T-cell (primary cell): ENCODE measurements around the gene ALDH1L2. TPM values are rescaled to one million over a fixed set of nuclear protein-coding genes. Genes with fewer than 3 reads are reported as not detected.
A peak's percentile ranks its signal among the peaks of the same experiment; 100 is the strongest.

Experiments
- ATAC-seq, 4 experiments: fragments of 200-7000 bp in 3 of 4; fragments of 150-1000 bp in 1 of 4; cut with Tn5 transposase; replicated peaks in 1 of 4; 1 replicate in 3 of 4; 2 replicates in 1 of 4; pipeline ENCODE4 v1.10.0; 2021; ENCODE audit warnings: moderate library complexity in 3 of 4, mild to moderate bottlenecking in 2 of 4, moderate number of reproducible peaks in 1 of 4
- CTCF ChIA-PET, 2 donors: fragments of 300-600 bp; sonication (Branson Sonifier 250); formaldehyde crosslinking; loops; one replicate each; lab custom pipeline; 2022; ENCODE audit warnings: antibody characterized with exemption in 2 of 2; lab: Charles Lee
- POLR2A ChIA-PET, 2 donors: fragments of 300-600 bp; sonication (Branson Sonifier 250); formaldehyde crosslinking; loops; one replicate each; lab custom pipeline; 2022; ENCODE audit warnings: antibody characterized with exemption in 2 of 2; lab: Charles Lee
- DNase-seq, 35 experiments: peaks; one replicate each; pipeline versions ENCODE4 v3.0.0 to v3.0.0-alpha.2; 2013 to 2023
- H3K27ac ChIP-seq: one replicate; pipeline ENCODE4 v1.5.1; 2013; ENCODE audit warnings: low read length
- H3K27me3 ChIP-seq, 2 experiments: replicated peaks in 1 of 2; 1 replicate in 1 of 2; 2 replicates in 1 of 2; pipeline versions ENCODE4 v1.6.1 to v1.7.0; 2013; ENCODE audit warnings: low read length in 1 of 2, mixed read lengths in 1 of 2; ENCODE audit not compliant: control insufficient read depth in 2 of 2, insufficient read depth in 2 of 2; ENCODE audit errors: extremely low read depth in 1 of 2
- H3K36me3 ChIP-seq, 2 donors: 1 replicate in 1 of 2; 2 replicates in 1 of 2; pipeline versions ENCODE4 v1.6.1 to v1.7.0; 2013; ENCODE audit warnings: low read length in 1 of 2; ENCODE audit not compliant: control insufficient read depth in 2 of 2, insufficient read depth in 1 of 2; ENCODE audit errors: extremely low read depth in 1 of 2
- H3K4me1 ChIP-seq, 2 experiments: 1 replicate in 1 of 2; 2 replicates in 1 of 2; pipeline versions ENCODE4 v1.6.1 to v1.7.0; 2013; ENCODE audit warnings: low read length in 2 of 2, mixed read lengths in 1 of 2; ENCODE audit not compliant: insufficient read depth in 2 of 2, control insufficient read depth in 1 of 2; ENCODE audit errors: extremely low read depth in 1 of 2
- H3K4me3 ChIP-seq, 2 donors: 1 replicate in 1 of 2; 2 replicates in 1 of 2; pipeline versions ENCODE4 v1.5.1 to v1.7.0; 2013; ENCODE audit warnings: mild to moderate bottlenecking in 2 of 2, low read length in 1 of 2, moderate library complexity in 1 of 2; ENCODE audit not compliant: control insufficient read depth in 1 of 2; ENCODE audit errors: extremely low read depth in 1 of 2
- H3K9me3 ChIP-seq: 2 replicates; pipeline ENCODE4 v1.7.0; 2013
- H3K27ac Mint-ChIP-seq, 2 donors: one replicate each; pipeline ENCODE4 v1.8.0; 2020 to 2021; ENCODE audit warnings: mild to moderate bottlenecking in 2 of 2, mixed read lengths in 2 of 2
- H3K27me3 Mint-ChIP-seq, 2 donors: one replicate each; pipeline ENCODE4 v1.8.0; 2021 to 2022; ENCODE audit warnings: mixed read lengths in 2 of 2
- H3K36me3 Mint-ChIP-seq: one replicate; pipeline ENCODE4 v1.8.0; 2021; ENCODE audit warnings: mixed read lengths
- H3K4me1 Mint-ChIP-seq, 3 donors: one replicate each; pipeline ENCODE4 v1.8.0; 2020 to 2022; ENCODE audit warnings: mixed read lengths in 3 of 3, mild to moderate bottlenecking in 1 of 3
- H3K4me3 Mint-ChIP-seq, 3 donors: one replicate each; pipeline ENCODE4 v1.8.0; 2020 to 2022; ENCODE audit warnings: mild to moderate bottlenecking in 3 of 3, mixed read lengths in 3 of 3, moderate library complexity in 3 of 3
- H3K9me3 Mint-ChIP-seq, 3 donors: one replicate each; pipeline ENCODE4 v1.8.0; 2020 to 2022; ENCODE audit warnings: mixed read lengths in 3 of 3
- WGBS: methylation state at CpG from one replicate; pipeline ENCODE4 v1.1.5; 2013; ENCODE audit warnings: missing lambda C conversion rate; ENCODE audit not compliant: insufficient coverage; 5-methylcytosine and 5-hydroxymethylcytosine counted together
- total RNA-seq, 35 experiments: library from RNA in 6 of 35; stranded (reverse) in 6 of 35; fragments of 120-200 nt in 1 of 35; gene quantifications; one replicate each; pipeline versions ENCODE4 v1.2.1 to v1.2.4 and lab custom pipeline; 2013 to 2026

Gene ALDH1L2
- total RNA-seq, 5 donors from 2014 or later (not counting 1 experiment from before 2014, with no cell fraction given): 0.07 to 0.51 (median 0.16) TPM; not detected in 1

DNA sequence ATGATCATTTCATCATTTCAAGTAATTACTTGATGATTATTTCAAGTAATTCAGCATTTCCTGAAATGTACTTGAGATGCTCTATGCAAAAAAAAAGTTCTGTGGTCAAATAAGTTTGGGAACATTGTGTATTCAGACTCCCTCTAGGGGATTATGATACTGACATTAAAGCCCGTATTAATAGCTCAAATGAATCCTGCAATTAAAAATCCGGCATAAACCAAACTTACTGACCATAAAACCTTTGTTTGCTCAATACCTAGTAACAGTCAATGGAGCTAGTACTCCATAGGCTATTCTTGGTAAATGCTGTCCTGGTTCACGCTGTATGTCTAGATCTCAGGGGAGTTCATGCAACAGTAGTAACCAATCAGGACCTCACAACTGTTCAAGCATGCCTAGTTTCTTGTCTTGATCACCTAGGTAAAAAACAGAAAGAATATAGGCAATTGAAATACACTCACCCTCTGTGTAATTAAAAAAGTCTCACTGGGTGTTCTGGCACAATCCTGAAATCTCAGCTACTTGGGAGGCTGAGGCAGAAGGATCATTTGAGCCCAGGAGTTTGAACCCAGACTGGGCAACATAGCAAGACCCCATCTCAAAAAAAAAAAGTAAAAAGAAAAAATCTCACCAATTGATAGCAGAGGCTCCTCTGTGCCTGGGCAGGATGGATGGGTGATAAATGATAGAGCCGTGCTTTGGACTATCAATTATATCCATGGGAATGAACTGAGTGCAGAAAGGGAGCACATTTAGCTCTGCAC lies 14.1 kb downstream of the ALDH1L2 start:
- H3K36me3 Mint-ChIP-seq: no peaks in the 10 kb centered on the region
- no peaks in the 10 kb centered on the region for H3K36me3 ChIP-seq
- H3K9me3 ChIP-seq: no peaks in the 10 kb centered on the region
- CTCF ChIA-PET: no interaction called here
- DNase-seq: no peak
- no peak for ATAC-seq
- H3K27me3 Mint-ChIP-seq: peaks cover 6 to 17% of the 10 kb centered on the region in 2 donors
- 80% methylated on average over 2 of the region's 4 CpGs for WGBS
- no peak overlapping the region for H3K27ac Mint-ChIP-seq
- H3K9me3 Mint-ChIP-seq: no peaks in the 10 kb centered on the region
- H3K4me1 ChIP-seq: no peaks in the 10 kb centered on the region
- H3K27ac ChIP-seq: no peak overlapping the region
- no peaks in the 10 kb centered on the region for H3K4me1 Mint-ChIP-seq
- H3K27me3 ChIP-seq: peaks cover 0 to 3% of the 10 kb centered on the region in 2 experiments
- no peak overlapping the region for H3K4me3 Mint-ChIP-seq
- no peak overlapping the region for H3K4me3 ChIP-seq
- POLR2A ChIA-PET: interaction anchor here in 1 of 2 donors (0.6 kb wide), 1 partner anchor 495 kb away, joined by 3 read pairs; no protein-coding TSS in a partner anchor

DNA sequence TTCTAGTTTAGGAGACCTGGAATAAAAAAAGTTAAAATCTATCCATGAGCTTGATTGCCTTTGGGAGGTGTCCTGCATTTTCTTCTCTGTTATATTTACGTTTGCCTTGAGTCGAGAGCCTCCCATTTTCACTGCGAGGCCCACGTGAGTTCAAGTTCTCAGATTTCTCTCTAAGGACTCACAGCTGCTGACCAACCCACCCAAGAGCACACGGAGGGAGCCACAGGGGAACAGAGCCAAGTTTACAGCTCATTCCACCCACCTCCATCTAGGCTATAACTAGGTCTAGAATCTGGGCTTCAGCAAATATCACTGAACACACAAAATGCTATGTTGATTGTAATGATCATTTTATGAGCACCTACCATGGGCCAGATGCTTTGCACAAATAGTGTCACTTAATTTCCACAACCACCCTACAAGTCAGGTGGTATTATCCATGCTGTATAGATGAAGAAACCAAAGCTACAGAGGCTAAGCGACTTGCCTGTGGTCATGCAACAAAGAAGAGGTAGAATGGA lies 16.7 kb downstream of the ALDH1L2 start:
- no peaks in the 10 kb centered on the region for H3K4me1 ChIP-seq
- Mint-ChIP-seq H3K27me3 (peaks cover 6 to 16% of the 10 kb centered on the region in 2 donors), H3K27ac (no peak overlapping the region), H3K4me3 (no peak overlapping the region), H3K36me3 (no peaks in the 10 kb centered on the region), H3K4me1 (no peaks in the 10 kb centered on the region), H3K9me3 (no peaks in the 10 kb centered on the region)
- no peak for DNase-seq
- peaks cover 0 to 6% of the 10 kb centered on the region in 2 experiments for H3K27me3 ChIP-seq
- H3K9me3 ChIP-seq: no peaks in the 10 kb centered on the region
- H3K27ac ChIP-seq: no peak overlapping the region
- no peaks in the 10 kb centered on the region for H3K36me3 ChIP-seq
- 67% methylated on average over 5 of the region's 6 CpGs for WGBS
- CTCF ChIA-PET: interaction anchor here in 1 of 2 donors (0.6 kb wide), 1 partner anchor 9 kb away, joined by 3 read pairs; no protein-coding TSS in a partner anchor
- POLR2A ChIA-PET: interaction anchor here in 1 of 2 donors (0.6 kb wide), 1 partner anchor 826 kb away, joined by 4 read pairs; no protein-coding TSS in a partner anchor
- ATAC-seq: no peak
- H3K4me3 ChIP-seq: no peak overlapping the region

DNA sequence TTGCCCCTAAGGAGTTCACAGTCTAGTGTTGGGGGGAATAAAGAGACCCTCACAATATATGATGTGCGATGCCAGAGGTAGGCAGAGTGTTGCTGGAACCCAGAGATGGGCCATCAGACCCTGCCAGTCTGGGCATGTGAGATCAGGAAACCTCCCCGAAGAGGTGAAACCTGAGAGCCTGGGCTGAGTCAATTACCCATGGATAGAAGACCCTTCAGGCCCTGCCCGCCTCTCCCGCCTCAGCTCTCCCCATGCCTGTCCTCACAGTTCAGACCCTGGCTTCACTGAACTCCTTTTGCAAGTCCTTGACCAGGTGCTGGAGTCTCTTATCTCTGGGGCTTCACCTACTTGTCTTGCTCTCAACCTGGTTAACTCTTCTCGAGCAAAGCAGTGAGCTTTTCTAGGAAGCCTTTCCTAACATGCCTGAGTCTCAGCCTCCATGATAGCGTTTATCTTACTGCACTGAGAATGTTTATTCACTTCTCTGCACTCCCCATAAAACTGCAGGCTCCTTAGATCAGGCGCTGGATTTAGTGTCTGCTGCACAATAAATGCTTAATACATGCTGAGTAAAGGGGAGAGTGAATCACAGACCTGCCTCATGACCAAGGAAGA lies 19.6 kb downstream of the ALDH1L2 start:
- ChIA-PET CTCF (no interaction called here), POLR2A (no interaction called here)
- Histone ChIP-seq H3K27me3 (peaks cover 0 to 6% of the 10 kb centered on the region in 2 experiments), H3K4me1 (no peaks in the 10 kb centered on the region), H3K27ac (no peak overlapping the region), H3K4me3 (no peak overlapping the region), H3K9me3 (no peaks in the 10 kb centered on the region), H3K36me3 (no peaks in the 10 kb centered on the region)
- DNase-seq (no peak), ATAC-seq (no peak)
- peaks cover 6 to 12% of the 10 kb centered on the region in 2 donors for H3K27me3 Mint-ChIP-seq
- H3K36me3 Mint-ChIP-seq: no peaks in the 10 kb centered on the region
- WGBS: 80% methylated on average over 5 of the region's 7 CpGs
- H3K4me1 Mint-ChIP-seq: no peaks in the 10 kb centered on the region
- H3K4me3 Mint-ChIP-seq: no peak overlapping the region
- H3K27ac Mint-ChIP-seq: no peak overlapping the region
- H3K9me3 Mint-ChIP-seq: no peaks in the 10 kb centered on the region

DNA sequence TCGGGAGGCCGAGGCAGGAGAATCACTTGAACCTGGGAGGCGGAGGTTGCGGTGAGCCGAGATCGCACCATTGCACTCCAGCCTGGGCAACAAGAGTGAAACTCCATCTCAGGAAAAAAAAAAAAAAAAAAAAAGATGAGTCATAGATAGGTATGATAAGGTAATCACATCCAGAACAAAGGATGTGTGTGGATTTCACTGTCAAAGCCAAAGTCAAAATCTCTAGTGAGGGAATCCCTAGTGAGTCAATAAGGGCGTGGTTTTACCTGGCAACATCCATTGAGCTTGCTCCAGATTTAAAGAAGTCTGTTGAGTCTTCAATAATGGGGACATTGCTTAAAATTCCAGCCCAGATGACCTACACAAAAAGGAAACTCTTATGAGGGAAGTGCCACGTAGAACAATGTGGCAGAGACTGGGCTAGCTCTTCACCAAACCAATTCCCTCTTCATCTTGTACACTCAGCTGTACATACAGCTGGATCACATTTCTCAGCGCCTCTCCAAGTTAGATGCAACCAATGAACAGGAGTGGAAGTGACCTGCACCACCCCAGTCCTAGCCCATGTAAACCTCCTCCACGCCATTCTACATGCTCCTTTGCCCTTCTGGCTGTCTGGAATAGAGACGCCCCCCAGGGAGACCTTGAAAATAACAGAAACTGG lies 23.4 kb downstream of the ALDH1L2 start:
- H3K4me3 Mint-ChIP-seq: no peak overlapping the region
- ChIA-PET CTCF (interaction anchor here in 1 of 2 donors (0.6 kb wide), 1 partner anchor 12 kb away, joined by 3 read pairs; no protein-coding TSS in a partner anchor), POLR2A (no interaction called here)
- no peak for DNase-seq
- Histone ChIP-seq H3K36me3 (no peaks in the 10 kb centered on the region), H3K4me1 (no peaks in the 10 kb centered on the region), H3K27me3 (peaks cover 0 to 4% of the 10 kb centered on the region in 2 experiments), H3K4me3 (no peak overlapping the region), H3K27ac (no peak overlapping the region), H3K9me3 (no peaks in the 10 kb centered on the region)
- H3K27ac Mint-ChIP-seq: no peak overlapping the region
- no peaks in the 10 kb centered on the region for H3K4me1 Mint-ChIP-seq
- peaks cover 0 to 3% of the 10 kb centered on the region in 2 donors for H3K27me3 Mint-ChIP-seq
- peaks cover 0 to 12% (median 8%) of the 10 kb centered on the region in 3 donors for H3K9me3 Mint-ChIP-seq
- ATAC-seq: no peak
- H3K36me3 Mint-ChIP-seq: peaks cover 3% of the 10 kb centered on the region
- WGBS: 100% methylated on average over 1 of the region's 11 CpGs

DNA sequence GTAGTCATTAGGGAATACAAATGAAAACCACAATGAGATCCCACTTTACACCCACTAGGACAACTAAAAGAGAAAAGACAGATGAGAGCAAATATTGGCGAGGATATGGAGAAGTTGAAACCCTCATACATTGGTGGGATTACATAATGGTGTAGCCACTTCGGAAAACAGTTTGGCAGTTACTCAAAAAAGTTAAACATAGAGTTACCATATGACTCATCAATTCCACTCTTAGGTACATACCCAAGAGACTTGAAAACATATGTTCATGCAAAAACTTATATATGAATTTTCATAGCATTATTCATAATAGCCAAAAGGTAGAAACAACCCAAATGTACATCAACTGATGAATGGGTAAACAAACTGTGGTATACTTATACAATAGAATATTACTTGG lies 27.1 kb downstream of the ALDH1L2 start:
- peaks cover 3 to 24% (median 15%) of the 10 kb centered on the region in 3 donors for H3K9me3 Mint-ChIP-seq

DNA sequence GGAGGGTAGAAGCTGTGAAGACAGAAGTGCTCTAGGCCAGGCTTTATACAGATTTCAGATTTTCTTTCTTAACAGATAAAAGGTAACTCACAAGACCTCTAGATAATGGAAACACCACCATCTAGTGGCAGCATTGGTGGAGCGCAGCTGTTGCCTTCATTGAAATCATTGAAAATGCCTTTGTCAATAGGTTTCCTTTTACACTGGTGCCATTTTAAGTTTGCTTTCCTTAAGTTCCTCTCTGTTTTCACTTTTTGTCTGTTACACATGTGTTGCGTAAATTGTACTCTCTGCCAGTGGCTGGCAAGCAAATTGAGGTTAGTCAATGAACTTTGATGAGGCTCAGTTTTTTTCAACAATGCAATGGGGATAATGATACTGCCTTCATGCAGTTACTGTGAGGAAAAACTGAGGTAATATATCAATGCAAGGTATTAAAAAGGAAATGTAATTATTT lies 31.1 kb downstream of the ALDH1L2 start:
- Histone ChIP-seq H3K9me3 (no peaks in the 10 kb centered on the region), H3K4me3 (no peak overlapping the region), H3K27me3 (no peaks in the 10 kb centered on the region), H3K27ac (no peak overlapping the region), H3K4me1 (no peaks in the 10 kb centered on the region), H3K36me3 (no peaks in the 10 kb centered on the region)
- no peak overlapping the region for H3K4me3 Mint-ChIP-seq
- H3K27me3 Mint-ChIP-seq: no peaks in the 10 kb centered on the region
- POLR2A ChIA-PET: no interaction called here
- ATAC-seq: peak; percentile 71 to 81 (median 76)
- H3K4me1 Mint-ChIP-seq: peaks cover 0 to 2% (median 1%) of the 10 kb centered on the region in 3 donors
- H3K36me3 Mint-ChIP-seq: peaks cover 10% of the 10 kb centered on the region
- CTCF ChIA-PET: interaction anchor here (0.6 to 4.6 kb wide), 8 partner anchors 15 to 853 kb away, joined by 3 to 56 read pairs (median 4); no protein-coding TSS in a partner anchor
- peak; percentile 39 to 86 (median 67) for DNase-seq
- 0% methylated on average over 1 of the region's 2 CpGs for WGBS
- H3K27ac Mint-ChIP-seq: no peak overlapping the region
- peaks cover 3 to 24% (median 15%) of the 10 kb centered on the region in 3 donors for H3K9me3 Mint-ChIP-seq

More for the DNA sequence above, 27.1 kb downstream of the ALDH1L2 start:
- no peak overlapping the region for H3K4me3 ChIP-seq
- H3K4me1 Mint-ChIP-seq: peaks cover 0 to 2% (median 1%) of the 10 kb centered on the region in 3 donors
- H3K4me3 Mint-ChIP-seq: no peak overlapping the region
- no peaks in the 10 kb centered on the region for H3K9me3 ChIP-seq
- ATAC-seq (no peak), DNase-seq (no peak)
- no CpG with 5 or more reads among the region's 2 CpGs for WGBS
- H3K27ac Mint-ChIP-seq: no peak overlapping the region
- CTCF ChIA-PET: interaction anchor here (0.7 to 0.9 kb wide), 2 partner anchors 676 kb away, joined by 4 read pairs; no protein-coding TSS in a partner anchor
- H3K36me3 ChIP-seq: no peaks in the 10 kb centered on the region
- no peaks in the 10 kb centered on the region for H3K27me3 Mint-ChIP-seq
- POLR2A ChIA-PET: no interaction called here
- H3K27ac ChIP-seq: no peak overlapping the region
- peaks cover 10% of the 10 kb centered on the region for H3K36me3 Mint-ChIP-seq
- H3K27me3 ChIP-seq: no peaks in the 10 kb centered on the region
- no peaks in the 10 kb centered on the region for H3K4me1 ChIP-seq
